Caco-2 (cell line): ENCODE results near the gene NRF1. TPM values are rescaled to one million over a fixed set of nuclear protein-coding genes. Genes with fewer than 3 reads are reported as not detected.

Source experiments
- BruUV-seq: library from RNA; stranded (reverse); fragments of 400-500 nt; replicated peaks from 2 replicates; lab custom pipeline; 2021; lab: Mats Ljungman, UMichigan
- CTCF ChIA-PET: fragments of 300-600 bp; sonication (Branson Sonifier 250); formaldehyde crosslinking; loops from one replicate; lab custom pipeline; 2022; ENCODE audit warnings: antibody characterized with exemption; lab: Charles Lee
- POLR2A ChIA-PET: fragments of 300-600 bp; sonication (Branson Sonifier 250); formaldehyde crosslinking; loops from one replicate; lab custom pipeline; 2022; ENCODE audit warnings: antibody characterized with exemption; lab: Charles Lee
- DNase-seq, 2 experiments: peaks; one replicate each; pipeline versions ENCODE4 v3.0.0 to v3.0.0-alpha.2; 2020 to 2022
- H3K27me3 ChIP-seq: replicated peaks from 2 replicates; pipeline ENCODE4 v1.6.0; 2011; ENCODE audit warnings: low read length; ENCODE audit not compliant: control insufficient read depth, insufficient read depth
- H3K36me3 ChIP-seq: 2 replicates; pipeline ENCODE4 v1.5.1; 2011; ENCODE audit warnings: low read length; ENCODE audit not compliant: control insufficient read depth, insufficient read depth
- H3K4me1 ChIP-seq: fragments of 250-450 bp; sonication (Bioruptor Pico); 2 replicates; pipeline ENCODE4 v1.5.1; 2020; ENCODE audit warnings: mild to moderate bottlenecking
- H3K4me3 ChIP-seq: 2 replicates; pipeline ENCODE4 v1.5.1; 2011; ENCODE audit warnings: low read depth, mild to moderate bottlenecking, control low read depth, low read length
- H3K9me3 ChIP-seq: fragments of 250-450 bp; sonication (Bioruptor Pico); 2 replicates; pipeline ENCODE4 v1.5.1; 2020; ENCODE audit warnings: mild to moderate bottlenecking, moderate library complexity
- H3K27ac Mint-ChIP-seq: one replicate; pipeline ENCODE4 v1.8.0; 2022; ENCODE audit warnings: mixed read lengths; ENCODE audit not compliant: unreplicated experiment
- H3K27me3 Mint-ChIP-seq: one replicate; pipeline ENCODE4 v1.8.0; 2022; ENCODE audit warnings: mixed read lengths; ENCODE audit not compliant: insufficient read depth, unreplicated experiment
- H3K36me3 Mint-ChIP-seq: one replicate; pipeline ENCODE4 v1.8.0; 2022; ENCODE audit warnings: mild to moderate bottlenecking, mixed read lengths; ENCODE audit not compliant: insufficient read depth, unreplicated experiment
- H3K4me1 Mint-ChIP-seq: one replicate; pipeline ENCODE4 v1.8.0; 2022; ENCODE audit warnings: low read depth, mixed read lengths; ENCODE audit not compliant: unreplicated experiment
- H3K4me3 Mint-ChIP-seq: one replicate; pipeline ENCODE4 v1.8.0; 2022; ENCODE audit warnings: mild to moderate bottlenecking, moderate library complexity, mixed read lengths; ENCODE audit not compliant: unreplicated experiment
- H3K9me3 Mint-ChIP-seq: one replicate; pipeline ENCODE4 v1.8.0; 2022; ENCODE audit warnings: mixed read lengths; ENCODE audit not compliant: unreplicated experiment
- intact Hi-C: fragments of 100-400 bp; cut with micrococcal nuclease; formaldehyde crosslinking; loops from one replicate; pipeline ENCODE4 v1.10.0; 2022; ENCODE audit not compliant: unreplicated experiment
- total RNA-seq: library from RNA; stranded (reverse); gene quantifications from 2 replicates; pipeline ENCODE4 v1.2.3, GENCODE V29; 2022
- TF ChIP-seq, protein P1 (sequence below), 2 experiments: fragments of 200-600 bp in 1 of 2; IDR thresholded peaks; 1 replicate in 1 of 2; 2 replicates in 1 of 2; pipeline versions ENCODE4 v1.5.1 to v1.8.0; 2011 to 2022; ENCODE audit warnings: antibody characterized with exemption in 1 of 2, control low read depth in 1 of 2, inconsistent platforms in 1 of 2, low read depth in 1 of 2, low read length in 1 of 2, mild to moderate bottlenecking in 1 of 2, moderate library complexity in 1 of 2; ENCODE audit not compliant: insufficient read depth in 1 of 2, severe bottlenecking in 1 of 2, unreplicated experiment in 1 of 2

The NRF1 gene
- total RNA-seq, 1 experiment from 2014 or later = 22.5 TPM

DNA sequence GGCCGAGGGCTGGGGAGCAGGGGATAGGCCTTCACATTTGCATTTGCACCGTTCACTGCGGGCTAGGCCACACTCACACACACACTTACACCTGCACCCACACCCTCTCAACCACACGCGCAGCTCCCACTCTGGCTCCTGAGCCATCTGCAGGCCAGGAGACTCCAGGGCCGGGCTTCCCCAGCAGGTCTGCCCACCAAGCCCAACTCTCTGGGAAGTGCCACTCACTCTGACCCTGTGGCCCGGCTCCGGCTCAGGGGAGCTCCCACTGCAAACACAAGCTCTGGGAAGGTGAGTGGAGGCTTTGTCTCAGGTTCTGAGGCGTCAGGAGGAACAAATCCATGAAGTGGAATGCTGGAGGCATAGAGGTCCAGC is 157.9 kb downstream of the NRF1 start:
- H3K4me3 ChIP-seq = no peak overlapping the region
- no peaks in the 10 kb centered on the region for H3K4me1 Mint-ChIP-seq
- no TSS peak for BruUV-seq
- intact Hi-C loops = no loop called here
- no peaks in the 10 kb centered on the region for H3K9me3 Mint-ChIP-seq
- H3K27ac Mint-ChIP-seq = no peak overlapping the region
- CTCF ChIA-PET = interaction anchor here (0.6 kb wide), 1 partner anchor 59 kb away, joined by 3 read pairs; no protein-coding TSS in a partner anchor
- H3K27me3 ChIP-seq = no peaks in the 10 kb centered on the region
- TF ChIP-seq, protein P1, sequence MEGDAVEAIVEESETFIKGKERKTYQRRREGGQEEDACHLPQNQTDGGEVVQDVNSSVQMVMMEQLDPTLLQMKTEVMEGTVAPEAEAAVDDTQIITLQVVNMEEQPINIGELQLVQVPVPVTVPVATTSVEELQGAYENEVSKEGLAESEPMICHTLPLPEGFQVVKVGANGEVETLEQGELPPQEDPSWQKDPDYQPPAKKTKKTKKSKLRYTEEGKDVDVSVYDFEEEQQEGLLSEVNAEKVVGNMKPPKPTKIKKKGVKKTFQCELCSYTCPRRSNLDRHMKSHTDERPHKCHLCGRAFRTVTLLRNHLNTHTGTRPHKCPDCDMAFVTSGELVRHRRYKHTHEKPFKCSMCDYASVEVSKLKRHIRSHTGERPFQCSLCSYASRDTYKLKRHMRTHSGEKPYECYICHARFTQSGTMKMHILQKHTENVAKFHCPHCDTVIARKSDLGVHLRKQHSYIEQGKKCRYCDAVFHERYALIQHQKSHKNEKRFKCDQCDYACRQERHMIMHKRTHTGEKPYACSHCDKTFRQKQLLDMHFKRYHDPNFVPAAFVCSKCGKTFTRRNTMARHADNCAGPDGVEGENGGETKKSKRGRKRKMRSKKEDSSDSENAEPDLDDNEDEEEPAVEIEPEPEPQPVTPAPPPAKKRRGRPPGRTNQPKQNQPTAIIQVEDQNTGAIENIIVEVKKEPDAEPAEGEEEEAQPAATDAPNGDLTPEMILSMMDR (IDR thresholded peaks at IDR 0.05; ENCODE audit: insufficient read depth in 1 of 2, low read depth in 1 of 2, low read length in 1 of 2, severe bottlenecking in 1 of 2, unreplicated experiment in 1 of 2) = no peak
- POLR2A ChIA-PET = no interaction called here
- H3K36me3 Mint-ChIP-seq = peaks cover 19% of the 10 kb centered on the region
- H3K4me3 Mint-ChIP-seq = no peak overlapping the region
- no peaks in the 10 kb centered on the region for H3K9me3 ChIP-seq
- DNase-seq = no peak
- H3K36me3 ChIP-seq = no peaks in the 10 kb centered on the region
- H3K4me1 ChIP-seq = no peaks in the 10 kb centered on the region
- no peaks in the 10 kb centered on the region for H3K27me3 Mint-ChIP-seq

DNA sequence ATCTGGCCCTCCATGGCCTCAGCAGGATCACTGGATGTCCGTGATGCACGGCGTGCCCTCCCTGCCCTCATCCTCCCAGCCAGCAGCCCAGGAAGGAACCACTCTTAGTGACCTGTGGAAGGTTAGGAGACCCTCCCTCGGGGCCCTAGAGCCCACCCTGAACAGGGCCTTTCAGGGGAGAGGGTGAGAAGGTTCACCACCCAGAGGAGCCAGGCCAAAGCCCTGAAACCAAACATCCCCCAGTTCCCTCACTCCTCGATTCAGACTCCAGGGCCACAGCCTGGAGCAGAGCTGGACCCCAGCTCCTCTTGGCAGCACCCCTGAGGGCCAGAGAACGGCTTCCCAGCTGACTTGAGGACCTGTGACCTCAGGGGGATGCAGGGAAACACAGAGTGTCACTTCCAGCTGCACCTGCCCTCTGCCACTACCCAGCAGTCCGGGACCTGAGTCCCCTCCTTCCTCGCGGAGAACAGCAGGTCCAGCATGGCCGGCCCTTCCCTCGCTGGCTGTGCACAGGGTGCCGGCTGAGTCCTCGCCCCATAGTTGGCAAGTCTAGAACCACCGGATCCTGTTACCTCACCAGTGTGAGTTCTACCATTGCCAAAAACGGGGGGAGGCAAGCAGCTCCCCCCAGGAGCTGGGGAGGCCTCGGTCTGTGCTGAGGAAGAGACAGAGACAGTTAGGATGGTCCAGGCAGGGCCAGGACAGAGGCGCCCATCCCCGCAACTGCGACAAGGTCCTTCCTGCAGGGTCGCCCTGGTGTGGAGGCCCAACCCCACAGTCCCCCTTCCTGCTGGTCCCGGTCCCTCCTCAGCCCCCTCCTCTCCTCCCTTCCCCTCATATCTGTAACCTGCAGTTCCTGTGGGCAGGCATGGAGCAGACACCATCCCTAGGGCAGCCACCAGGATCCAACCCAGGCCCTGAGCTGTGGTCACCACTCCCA is 158.6 kb downstream of the NRF1 start:
- peaks cover 19% of the 10 kb centered on the region for H3K36me3 Mint-ChIP-seq
- TF ChIP-seq, protein P1 (IDR thresholded peaks at IDR 0.05; ENCODE audit: insufficient read depth in 1 of 2, low read depth in 1 of 2, low read length in 1 of 2, severe bottlenecking in 1 of 2, unreplicated experiment in 1 of 2) = no peak
- Histone ChIP-seq H3K9me3 (no peaks in the 10 kb centered on the region), H3K36me3 (no peaks in the 10 kb centered on the region), H3K4me1 (no peaks in the 10 kb centered on the region), H3K27me3 (no peaks in the 10 kb centered on the region), H3K4me3 (no peak overlapping the region)
- POLR2A ChIA-PET = no interaction called here
- no TSS peak for BruUV-seq
- H3K9me3 Mint-ChIP-seq = no peaks in the 10 kb centered on the region
- no peak overlapping the region for H3K4me3 Mint-ChIP-seq
- DNase-seq = no peak
- no peak overlapping the region for H3K27ac Mint-ChIP-seq
- no peaks in the 10 kb centered on the region for H3K27me3 Mint-ChIP-seq
- CTCF ChIA-PET = interaction anchor here (0.6 kb wide), 1 partner anchor 60 kb away, joined by 3 read pairs; no protein-coding TSS in a partner anchor
- intact Hi-C loops = no loop called here
- no peaks in the 10 kb centered on the region for H3K4me1 Mint-ChIP-seq

DNA sequence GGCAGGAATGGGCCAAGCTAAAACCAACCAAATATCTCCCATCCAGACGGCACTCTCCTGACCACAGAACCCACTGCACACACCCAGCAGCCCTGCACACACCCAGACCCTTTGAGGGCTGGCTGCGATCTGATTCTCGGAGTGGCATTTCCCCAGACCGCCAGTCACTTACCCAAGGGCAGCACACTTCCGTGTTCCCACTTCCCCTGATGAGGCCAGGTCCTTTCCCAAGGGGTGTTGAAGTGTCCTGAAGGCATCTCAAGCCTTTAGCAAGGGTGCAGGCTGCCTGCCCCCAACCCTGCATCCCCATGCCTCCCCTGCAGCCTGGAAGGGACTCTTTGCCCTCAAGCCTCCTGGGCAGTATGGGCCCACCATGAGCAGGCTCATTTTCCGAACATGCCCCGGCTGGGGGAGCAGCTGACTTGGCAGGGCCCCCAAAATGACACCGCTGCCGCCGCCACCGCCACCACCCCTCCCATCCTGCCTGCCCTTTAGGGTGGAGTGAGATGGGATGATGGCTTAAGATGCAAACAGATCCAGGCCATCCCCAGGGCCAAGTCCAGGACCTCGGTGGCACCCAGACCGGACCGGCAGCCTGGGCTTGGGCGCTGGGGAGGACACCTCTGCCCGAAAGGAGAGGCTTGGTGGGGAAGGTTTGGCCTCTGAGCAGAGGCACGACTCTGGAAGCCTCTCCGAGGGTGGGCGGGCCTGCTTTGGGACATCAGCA is 159.8 kb downstream of the NRF1 start:
- H3K4me3 Mint-ChIP-seq = no peak overlapping the region
- no peak for DNase-seq
- ChIA-PET POLR2A (no interaction called here), CTCF (no interaction called here)
- no TSS peak for BruUV-seq
- Histone ChIP-seq H3K4me3 (no peak overlapping the region), H3K4me1 (no peaks in the 10 kb centered on the region), H3K27me3 (no peaks in the 10 kb centered on the region), H3K36me3 (no peaks in the 10 kb centered on the region), H3K9me3 (no peaks in the 10 kb centered on the region)
- TF ChIP-seq, protein P1 (IDR thresholded peaks at IDR 0.05; ENCODE audit: insufficient read depth in 1 of 2, low read depth in 1 of 2, low read length in 1 of 2, severe bottlenecking in 1 of 2, unreplicated experiment in 1 of 2) = no peak
- H3K36me3 Mint-ChIP-seq = peaks cover 12% of the 10 kb centered on the region
- no peaks in the 10 kb centered on the region for H3K9me3 Mint-ChIP-seq
- H3K4me1 Mint-ChIP-seq = no peaks in the 10 kb centered on the region
- no peak overlapping the region for H3K27ac Mint-ChIP-seq
- H3K27me3 Mint-ChIP-seq = no peaks in the 10 kb centered on the region
- intact Hi-C loops = no loop called here
